Right lobe of liver (tissue), 4 donors: Measurements from ENCODE around the gene OXCT2.

ENCODE experiments used
- POLR2A ChIP-seq: fragments of 450-650 bp; IDR thresholded peaks from one replicate; pipeline ENCODE4 v1.6.1; 2017; ENCODE audit warnings: antibody characterized with exemption, mild to moderate bottlenecking
- TF ChIP-seq, protein P1 (sequence below), 4 donors: fragments of 200-600 bp in 3 of 4; fragments of 450-650 bp in 1 of 4; IDR thresholded peaks; one replicate each; pipeline versions ENCODE4 v1.5.1 to v1.8.0; 2016 to 2022; ENCODE audit warnings: antibody characterized with exemption in 4 of 4, mild to moderate bottlenecking in 2 of 4
- donor health status: DM: no; HTN: no; CAD: no.
- donor health status: DM: no; HTN: no; CAD: no.
- donor health status: DM: no; HTN: yes; CAD: no.

DNA sequence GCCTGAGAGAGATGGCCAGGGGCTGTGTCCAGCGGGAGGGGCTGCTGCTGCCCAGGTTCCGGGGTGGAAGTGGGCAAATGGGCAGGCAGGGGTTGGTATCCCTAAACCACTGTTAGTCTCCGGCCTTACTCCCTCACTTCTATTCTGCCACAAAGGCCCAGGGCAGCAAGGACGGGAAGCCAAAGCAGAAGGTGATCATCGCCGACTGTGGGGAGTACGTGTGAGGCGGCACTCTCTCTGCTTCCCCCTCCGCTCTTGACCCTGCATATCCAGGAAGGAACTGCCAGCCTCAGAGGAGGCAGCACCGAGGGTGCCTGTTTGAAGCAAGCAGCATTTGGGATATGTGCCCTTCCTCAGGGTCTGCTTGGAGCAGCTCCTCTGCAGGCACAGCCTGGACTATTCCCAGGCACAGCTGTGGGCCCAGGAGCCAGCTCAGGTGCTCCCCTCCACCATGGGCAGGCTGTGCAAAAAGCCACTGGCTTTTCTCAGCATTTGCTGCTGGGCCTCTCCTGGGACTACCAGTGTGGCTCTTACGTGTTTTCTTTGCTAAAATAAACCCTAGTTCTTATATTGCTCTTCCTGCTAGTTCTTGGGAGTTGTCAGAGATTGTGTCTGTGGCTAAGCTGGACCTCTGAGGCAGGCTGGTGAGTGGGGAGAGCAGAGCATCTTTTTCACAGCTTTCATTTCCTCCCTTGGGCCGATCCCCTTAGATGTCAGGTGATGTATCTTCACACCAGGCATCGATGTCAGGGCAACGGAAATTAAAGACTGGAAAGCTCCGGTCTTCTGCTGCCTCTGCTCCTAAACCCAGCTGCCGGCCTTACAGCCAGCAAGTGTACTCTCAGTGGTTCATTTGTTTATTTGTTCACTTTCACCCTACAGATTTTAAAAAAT is 17.8 kb downstream of the OXCT2 start:
- TF ChIP-seq POLR2A, result no peak
- TF ChIP-seq, protein P1, sequence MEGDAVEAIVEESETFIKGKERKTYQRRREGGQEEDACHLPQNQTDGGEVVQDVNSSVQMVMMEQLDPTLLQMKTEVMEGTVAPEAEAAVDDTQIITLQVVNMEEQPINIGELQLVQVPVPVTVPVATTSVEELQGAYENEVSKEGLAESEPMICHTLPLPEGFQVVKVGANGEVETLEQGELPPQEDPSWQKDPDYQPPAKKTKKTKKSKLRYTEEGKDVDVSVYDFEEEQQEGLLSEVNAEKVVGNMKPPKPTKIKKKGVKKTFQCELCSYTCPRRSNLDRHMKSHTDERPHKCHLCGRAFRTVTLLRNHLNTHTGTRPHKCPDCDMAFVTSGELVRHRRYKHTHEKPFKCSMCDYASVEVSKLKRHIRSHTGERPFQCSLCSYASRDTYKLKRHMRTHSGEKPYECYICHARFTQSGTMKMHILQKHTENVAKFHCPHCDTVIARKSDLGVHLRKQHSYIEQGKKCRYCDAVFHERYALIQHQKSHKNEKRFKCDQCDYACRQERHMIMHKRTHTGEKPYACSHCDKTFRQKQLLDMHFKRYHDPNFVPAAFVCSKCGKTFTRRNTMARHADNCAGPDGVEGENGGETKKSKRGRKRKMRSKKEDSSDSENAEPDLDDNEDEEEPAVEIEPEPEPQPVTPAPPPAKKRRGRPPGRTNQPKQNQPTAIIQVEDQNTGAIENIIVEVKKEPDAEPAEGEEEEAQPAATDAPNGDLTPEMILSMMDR (IDR thresholded peaks at IDR 0.05), result no peak
